GM12865 (cell line): Measurements from ENCODE around the gene FOXP1.

Source experiments
- DNase-seq: peaks from one replicate; pipeline ENCODE4 v3.0.0; 2010; ENCODE audit warnings: low read depth
- H3K4me3 ChIP-seq: 2 replicates; pipeline ENCODE4 v1.5.1; 2011; ENCODE audit warnings: mild to moderate bottlenecking, low read depth, low read length, control low read depth
- CTCF ChIP-seq: IDR thresholded peaks from 2 replicates; pipeline ENCODE4 v1.5.1; 2011; ENCODE audit warnings: low read length, control low read depth, low read depth, inconsistent platforms; ENCODE audit not compliant: insufficient read depth; ENCODE audit errors: missing control alignments

Gene FOXP1

GRCh38 chr3:71047616-71048531 is 535.7 kb downstream of the FOXP1 start:
- H3K4me3 ChIP-seq = no peak overlapping the region
- no peak for DNase-seq

GRCh38 chr3:71046791-71047190 is 536.7 kb downstream of the FOXP1 start:
- no peak overlapping the region for H3K4me3 ChIP-seq
- no peak for TF ChIP-seq CTCF
- DNase-seq = no peak

More at GRCh38 chr3:71047616-71048531, 535.7 kb downstream of the FOXP1 start:
- no peak for TF ChIP-seq CTCF

GRCh38 chr3:71045917-71046282 is 537.6 kb downstream of the FOXP1 start:
- peak; percentile 28 for DNase-seq
- no peak overlapping the region for H3K4me3 ChIP-seq
- no peak for TF ChIP-seq CTCF

GRCh38 chr3:71045212-71045916 is 538.2 kb downstream of the FOXP1 start:
- no peak for DNase-seq
- no peak overlapping the region for H3K4me3 ChIP-seq
- TF ChIP-seq CTCF = no peak

- no peak overlapping the region for H3K4me3 ChIP-seq
- TF ChIP-seq CTCF = no peak
- DNase-seq = no peak
Measured at GRCh38 chr3:71042759-71043158, 540.8 kb downstream of the FOXP1 start.

GRCh38 chr3:71041371-71041770 is 542.2 kb downstream of the FOXP1 start:
- no peak for TF ChIP-seq CTCF
- no peak for DNase-seq
- no peak overlapping the region for H3K4me3 ChIP-seq
